ENCODE measurements around the gene SPATA24. TPM values are rescaled to one million over a fixed set of nuclear protein-coding genes. Genes with fewer than 3 reads are reported as not detected.

SPATA24 gene
- total and polyA plus RNA-seq, 2 of the 8 experiments (the other 6 are each of a cell fraction or from before 2014, with no cell fraction given) = 5.8 to 9.4 TPM

DNA sequence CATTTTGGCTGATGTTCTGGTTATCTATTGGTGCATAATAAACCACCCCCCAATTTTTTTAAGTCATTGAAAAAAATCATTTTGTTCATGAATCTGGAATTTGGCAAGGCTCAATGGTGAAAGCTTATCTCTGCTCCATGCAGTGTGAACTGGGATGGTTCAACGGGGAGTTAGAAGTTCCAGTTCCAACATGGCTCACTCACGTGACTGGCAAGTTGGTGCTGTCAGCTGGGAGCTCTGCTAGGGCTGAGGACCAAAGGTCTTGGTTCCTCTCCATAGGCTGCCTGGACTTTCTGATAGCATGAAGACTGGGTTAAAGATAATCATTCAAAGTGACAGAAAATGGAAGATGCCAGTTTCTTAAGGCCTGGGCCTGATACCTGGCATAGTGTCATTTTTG, 3.1 kb upstream of the SPATA24 start (continued):
- no peak for TF ChIP-seq CHD7 (IDR thresholded peaks at IDR 0.05; ENCODE audit: insufficient replicate concordance, low read length)
- TF ChIP-seq HDAC6 (IDR thresholded peaks at IDR 0.05; ENCODE audit: low read depth, low read length) = no peak
- no peak for TF ChIP-seq SAP30 (IDR thresholded peaks at IDR 0.05; ENCODE audit: insufficient read depth, insufficient replicate concordance, low read length)
- TF ChIP-seq, protein P1, sequence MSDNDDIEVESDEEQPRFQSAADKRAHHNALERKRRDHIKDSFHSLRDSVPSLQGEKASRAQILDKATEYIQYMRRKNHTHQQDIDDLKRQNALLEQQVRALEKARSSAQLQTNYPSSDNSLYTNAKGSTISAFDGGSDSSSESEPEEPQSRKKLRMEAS (IDR thresholded peaks at IDR 0.05) = no peak
- no peak for TF ChIP-seq TEAD4 (IDR thresholded peaks at IDR 0.05; ENCODE audit: low read depth, low read length)
- no peak for TF ChIP-seq JUND (IDR thresholded peaks at IDR 0.05; ENCODE audit: low read length)
- no peak for TF ChIP-seq YY1 (IDR thresholded peaks at IDR 0.05; ENCODE audit: low read depth, low read length)
- no peak for TF ChIP-seq RBBP5 (IDR thresholded peaks at IDR 0.05; ENCODE audit: borderline replicate concordance, low read depth, low read length)
- no peak for TF ChIP-seq BACH1 (IDR thresholded peaks at IDR 0.05; ENCODE audit: low read length)

All from H1 (cell line).